ENCODE data around the gene TOMM20. TPM values are rescaled to one million over a fixed set of nuclear protein-coding genes. Genes with fewer than 3 reads are reported as not detected.

The TOMM20 gene
- total and polyA plus RNA-seq, 2 of the 8 experiments (the other 6 are each of a cell fraction or from before 2014, with no cell fraction given): 71.4 to 168 TPM

- Histone ChIP-seq H2BK5ac (ENCODE audit: low read depth, low read length) (no peak overlapping the region), H3K9ac (replicated peaks in 1 of 4; ENCODE audit: extremely low read depth in 1 of 4, low read depth in 3 of 4, low read length in 3 of 4) (no peak overlapping the region), H3K56ac (replicated peaks; ENCODE audit: insufficient read length, low read depth, low read length) (no peak overlapping the region), H3K4me1 (replicated peaks in 1 of 4; ENCODE audit: control insufficient read depth in 3 of 4, insufficient read depth in 4 of 4, low read length in 3 of 4) (no peaks in the 10 kb centered on the region), H3K23me2 (ENCODE audit: low read depth, low read length) (no peaks in the 10 kb centered on the region), H3K27ac (ENCODE audit: low read depth, low read length) (no peak overlapping the region), H2AFZ (ENCODE audit: low read length) (no peak overlapping the region), H3K4ac (replicated peaks; ENCODE audit: insufficient read length, low read depth, low read length) (no peak overlapping the region), H2BK15ac (ENCODE audit: low read length) (no peak overlapping the region), H2AK5ac (ENCODE audit: low read depth, low read length) (no peak overlapping the region), H3K4me2 (ENCODE audit: insufficient read depth in 1 of 2, low read depth in 2 of 2, low read length in 2 of 2) (no peak overlapping the region), H3K4me3 (ENCODE audit: extremely low read depth in 1 of 4, insufficient read depth in 2 of 4, low read depth in 3 of 4, low read length in 4 of 4) (no peak overlapping the region), H3K36me3 (ENCODE audit: control insufficient read depth in 2 of 4, insufficient read depth in 4 of 4, low read length in 3 of 4) (peaks cover 21 to 80% (median 61%) of the 10 kb centered on the region in 4 experiments), H3K18ac (ENCODE audit: extremely low read depth, low read length) (no peak overlapping the region), H3K14ac (ENCODE audit: insufficient read length) (no peak overlapping the region), H3K79me1 (ENCODE audit: low read depth, low read length) (no peaks in the 10 kb centered on the region; the same call in 1 of the 2 replicates), H2BK20ac (ENCODE audit: low read length) (no peak overlapping the region), H4K20me1 (replicated peaks in 1 of 2; ENCODE audit: control insufficient read depth in 1 of 2, insufficient read depth in 2 of 2, low read length in 2 of 2) (peaks cover 4 to 5% of the 10 kb centered on the region in 2 experiments), H3K27me3 (replicated peaks in 1 of 4; ENCODE audit: control insufficient read depth in 3 of 4, extremely low read depth in 1 of 4, insufficient read depth in 3 of 4, low read length in 3 of 4) (no peaks in the 10 kb centered on the region), H2BK12ac (ENCODE audit: low read depth, low read length) (no peak overlapping the region), H3K23ac (ENCODE audit: insufficient read length) (no peak overlapping the region), H3K79me2 (ENCODE audit: control insufficient read depth in 1 of 2, insufficient read depth in 2 of 2, low read length in 2 of 2) (peaks cover 0 to 10% of the 10 kb centered on the region in 2 experiments; a peak in 2 of 4 replicates), H4K5ac (ENCODE audit: insufficient read length, low read depth, low read length) (no peak overlapping the region), H3K9me3 (ENCODE audit: insufficient read depth in 2 of 2, low read depth in 1 of 2, low read length in 1 of 2) (no peaks in the 10 kb centered on the region), H4K8ac (ENCODE audit: extremely low read depth, insufficient read depth, low read length) (no peak overlapping the region), H2BK120ac (replicated peaks; ENCODE audit: low read depth, low read length) (no peak overlapping the region), H4K91ac (replicated peaks; ENCODE audit: insufficient read length, low read length) (no peak overlapping the region)
- DNase-seq (ENCODE audit: low read depth in 1 of 2, low spot score in 2 of 2): no peak
- ChIA-PET POLR2A (ENCODE audit: partially characterized antibody) (interaction anchor here (0.6 to 2.2 kb wide), 5 partner anchors 9 to 256 kb away, joined by 3 to 10 read pairs (median 3); partner anchors contain the start of gene TOMM20), CTCF (ENCODE audit: partially characterized antibody) (interaction anchor here (0.6 to 1.1 kb wide), 5 partner anchors 13 to 658 kb away, joined by 3 to 4 read pairs (median 3); no protein-coding TSS in a partner anchor)
- TF ChIP-seq CHD1 (IDR thresholded peaks at IDR 0.05; ENCODE audit: low read depth, low read length) (no peak), YY1 (IDR thresholded peaks at IDR 0.05; ENCODE audit: low read depth, low read length) (no peak), EGR1 (IDR thresholded peaks at IDR 0.05; ENCODE audit: borderline replicate concordance, low read depth, low read length) (no peak), FOSL1 (IDR thresholded peaks at IDR 0.05; ENCODE audit: insufficient read depth, low read depth, low read length) (no peak), POLR2A (IDR thresholded peaks at IDR 0.05; ENCODE audit: control extremely low read depth in 1 of 2, low read depth in 2 of 2, low read length in 2 of 2) (no peak), JUND (IDR thresholded peaks at IDR 0.05; ENCODE audit: low read length) (no peak), CTCF (IDR thresholded peaks at IDR 0.05; ENCODE audit: control extremely low read depth in 1 of 3, insufficient read depth in 1 of 3, low read depth in 1 of 3, low read length in 3 of 3) (no peak), BACH1 (IDR thresholded peaks at IDR 0.05; ENCODE audit: low read length) (no peak), HDAC2 (IDR thresholded peaks at IDR 0.05; ENCODE audit: borderline replicate concordance in 1 of 2, low read depth in 2 of 2, low read length in 2 of 2) (no peak)
- FAIRE-seq: no peak
These were observed 23.6 kb upstream of the TOMM20 start for GRCh38 chr1:235152235-235152634.

All from H1 (cell line).